Measurements from ENCODE around the gene SOCS7.

The SOCS7 gene

GRCh38 chr17:38454532-38454931, 102.9 kb downstream of the SOCS7 start:
- in situ Hi-C loops (cut with MboI; ENCODE audit: low sequenced_read_pairs) = no loop called here

Measured in HL-60/S4 treated with retinoic acid at 250 ng/mL for 4 days and 3 days (cell line).